GM12874 (cell line): ENCODE data around the gene MT1A.

ENCODE experiments used
- TF ChIP-seq, protein P1 (sequence below): IDR thresholded peaks from 2 replicates; pipeline ENCODE4 v1.5.1; 2011; ENCODE audit warnings: low read depth, mild to moderate bottlenecking, control low read depth, low read length, moderate library complexity; ENCODE audit not compliant: insufficient read depth

MT1A gene

DNA sequence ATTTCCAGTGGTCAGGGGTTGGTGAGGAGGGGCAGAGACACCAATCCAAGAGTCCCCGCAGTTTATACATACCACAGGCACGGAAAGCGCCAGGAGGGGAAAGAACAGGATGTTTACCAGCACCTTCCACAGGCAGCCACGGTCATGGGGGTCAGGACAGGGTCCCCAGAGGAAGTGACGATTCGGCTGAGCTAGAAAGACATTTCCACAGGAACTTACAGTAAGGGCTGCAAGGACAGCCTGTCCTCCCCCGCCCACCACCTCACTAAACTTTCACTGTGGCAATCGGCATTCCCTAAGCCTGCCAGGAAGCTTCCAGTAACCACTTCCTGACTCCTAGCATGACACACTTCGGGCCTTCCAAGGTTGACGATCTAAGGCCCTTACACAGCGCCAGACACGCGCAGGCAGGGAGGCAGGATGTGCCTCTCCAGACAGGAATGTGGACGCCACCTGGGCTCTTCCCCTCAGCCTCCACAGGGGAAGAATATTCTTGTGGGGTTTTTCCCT is 31.3 kb upstream of the MT1A start:
- TF ChIP-seq, protein P1, sequence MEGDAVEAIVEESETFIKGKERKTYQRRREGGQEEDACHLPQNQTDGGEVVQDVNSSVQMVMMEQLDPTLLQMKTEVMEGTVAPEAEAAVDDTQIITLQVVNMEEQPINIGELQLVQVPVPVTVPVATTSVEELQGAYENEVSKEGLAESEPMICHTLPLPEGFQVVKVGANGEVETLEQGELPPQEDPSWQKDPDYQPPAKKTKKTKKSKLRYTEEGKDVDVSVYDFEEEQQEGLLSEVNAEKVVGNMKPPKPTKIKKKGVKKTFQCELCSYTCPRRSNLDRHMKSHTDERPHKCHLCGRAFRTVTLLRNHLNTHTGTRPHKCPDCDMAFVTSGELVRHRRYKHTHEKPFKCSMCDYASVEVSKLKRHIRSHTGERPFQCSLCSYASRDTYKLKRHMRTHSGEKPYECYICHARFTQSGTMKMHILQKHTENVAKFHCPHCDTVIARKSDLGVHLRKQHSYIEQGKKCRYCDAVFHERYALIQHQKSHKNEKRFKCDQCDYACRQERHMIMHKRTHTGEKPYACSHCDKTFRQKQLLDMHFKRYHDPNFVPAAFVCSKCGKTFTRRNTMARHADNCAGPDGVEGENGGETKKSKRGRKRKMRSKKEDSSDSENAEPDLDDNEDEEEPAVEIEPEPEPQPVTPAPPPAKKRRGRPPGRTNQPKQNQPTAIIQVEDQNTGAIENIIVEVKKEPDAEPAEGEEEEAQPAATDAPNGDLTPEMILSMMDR, result no peak

DNA sequence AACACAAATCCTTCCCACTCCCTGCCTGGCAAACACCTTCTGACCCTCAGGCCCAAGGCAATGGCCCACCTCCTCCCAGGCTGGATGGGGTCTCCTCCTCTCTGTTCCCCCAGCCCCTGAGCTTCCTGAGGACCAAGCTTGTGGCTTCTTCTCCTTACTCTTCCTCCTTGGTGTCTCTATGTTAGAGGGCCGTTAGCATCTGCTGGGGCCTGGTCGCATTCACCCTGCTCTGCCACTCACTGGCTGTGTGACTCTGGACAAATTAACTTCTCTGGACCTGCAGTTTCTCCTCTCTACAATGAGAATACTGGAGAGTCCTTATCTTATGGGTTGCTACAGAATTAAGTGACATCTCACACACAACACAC is 30.8 kb upstream of the MT1A start:
- TF ChIP-seq, protein P1, result no peak

DNA sequence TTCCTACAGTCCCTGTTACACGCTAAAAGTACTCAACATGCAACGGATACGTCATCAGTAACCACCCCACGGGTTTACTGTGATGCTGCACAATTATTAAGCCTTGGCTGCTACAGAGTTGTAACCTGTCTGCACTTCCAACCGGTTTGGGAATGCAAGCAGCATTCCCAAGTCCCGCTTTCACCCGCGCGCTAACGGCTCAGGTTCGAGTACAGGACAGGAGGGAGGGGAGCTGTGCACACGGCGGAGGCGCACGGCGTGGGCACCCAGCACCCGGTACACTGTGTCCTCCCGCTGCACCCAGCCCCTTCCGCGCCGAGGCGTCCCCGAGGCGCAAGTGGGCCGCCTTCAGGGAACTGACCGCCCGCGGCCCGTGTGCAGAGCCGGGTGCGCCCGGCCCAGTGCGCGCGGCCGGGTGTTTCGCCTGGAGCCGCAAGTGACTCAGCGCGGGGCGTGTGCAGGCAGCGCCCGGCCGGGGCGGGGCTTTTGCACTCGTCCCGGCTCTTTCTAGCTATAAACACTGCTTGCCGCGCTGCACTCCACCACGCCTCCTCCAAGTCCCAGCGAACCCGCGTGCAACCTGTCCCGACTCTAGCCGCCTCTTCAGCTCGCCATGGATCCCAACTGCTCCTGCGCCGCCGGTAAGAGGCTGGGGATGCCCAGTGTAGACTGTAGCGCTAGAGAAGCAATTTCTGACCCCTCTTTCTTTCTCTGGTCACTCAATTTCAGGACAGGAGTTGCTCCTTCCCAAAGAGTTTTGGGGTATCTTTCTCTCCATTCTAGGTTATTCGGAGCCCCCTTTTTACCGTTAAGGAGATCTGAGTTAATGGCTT is 30.2 kb upstream of the MT1A start, which contains the start of gene MT2A:
TSS of gene MT2A (plus strand) at position 542 of the 833 bp plus-strand sequence. CDS start at position 614, 72 bp downstream.
- TF ChIP-seq, protein P1, result no peak

DNA sequence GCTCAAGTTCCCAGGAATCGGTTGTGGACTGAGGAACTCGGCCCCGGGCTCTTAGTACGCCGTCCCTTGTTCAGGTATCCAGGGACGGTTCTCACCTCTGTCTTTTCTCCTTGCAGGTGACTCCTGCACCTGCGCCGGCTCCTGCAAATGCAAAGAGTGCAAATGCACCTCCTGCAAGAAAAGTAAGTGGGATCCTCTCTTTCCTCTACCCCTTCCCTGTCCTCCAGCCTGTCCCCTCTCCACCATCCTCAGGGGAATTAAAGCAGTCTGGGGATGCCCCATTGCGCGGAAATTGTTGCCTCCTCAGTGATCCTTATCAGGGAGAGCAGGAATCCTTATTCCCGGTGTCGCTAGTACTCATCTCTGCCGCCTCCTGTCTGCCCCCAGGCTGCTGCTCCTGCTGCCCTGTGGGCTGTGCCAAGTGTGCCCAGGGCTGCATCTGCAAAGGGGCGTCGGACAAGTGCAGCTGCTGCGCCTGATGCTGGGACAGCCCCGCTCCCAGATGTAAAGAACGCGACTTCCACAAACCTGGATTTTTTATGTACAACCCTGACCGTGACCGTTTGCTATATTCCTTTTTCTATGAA is 29.5 kb upstream of the MT1A start:
- TF ChIP-seq, protein P1, result no peak

DNA sequence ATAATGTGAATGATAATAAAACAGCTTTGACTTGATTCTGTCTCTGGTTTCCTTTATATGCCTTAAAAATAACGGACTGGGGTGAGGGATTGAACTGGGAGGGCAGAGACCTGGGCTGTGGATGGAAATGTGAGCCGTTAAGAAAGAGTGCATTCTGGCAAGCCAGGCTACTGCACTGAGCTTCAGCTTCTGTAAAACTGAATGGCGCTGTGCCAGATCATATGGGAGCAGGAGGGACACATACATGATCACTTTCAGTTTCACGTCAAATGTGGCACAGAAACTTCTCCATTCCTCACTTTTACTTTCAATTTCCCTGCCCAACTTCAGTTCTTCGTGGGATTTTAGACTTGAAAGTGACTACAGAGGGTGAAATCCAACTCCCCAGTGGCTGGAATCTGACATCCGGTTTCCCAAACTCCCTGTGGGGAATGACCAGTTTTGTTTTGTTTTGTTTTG is 29.0 kb upstream of the MT1A start:
- TF ChIP-seq, protein P1, result no peak

DNA sequence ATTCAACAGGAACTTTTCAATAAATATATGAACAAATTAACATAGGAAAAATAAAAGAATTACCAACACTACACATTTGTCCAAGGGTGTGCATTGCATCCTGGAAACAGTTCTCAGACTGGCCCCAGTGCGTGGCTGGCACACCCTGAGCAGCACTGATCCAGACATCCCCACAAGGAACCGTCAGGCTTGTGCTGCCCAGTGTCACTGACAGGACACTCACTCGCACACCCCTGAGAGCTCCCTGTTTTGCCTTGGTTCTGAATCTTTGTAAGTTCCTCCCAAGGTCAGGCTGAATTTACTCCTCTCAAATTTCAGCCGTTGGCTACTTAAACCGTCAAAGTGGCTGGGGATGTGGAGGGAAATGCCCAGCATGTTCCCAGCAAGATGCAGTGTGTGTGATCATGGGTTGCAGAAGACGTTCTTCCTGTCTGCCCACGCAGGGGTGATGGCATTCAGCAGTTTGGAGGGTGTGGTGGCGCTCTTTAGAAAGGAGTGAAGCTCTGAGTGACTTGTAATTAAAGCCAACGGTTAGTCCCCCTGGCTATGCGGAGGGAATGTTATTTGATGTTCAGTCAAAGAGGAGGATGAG is 28.4 kb upstream of the MT1A start:
- TF ChIP-seq, protein P1, result no peak

DNA sequence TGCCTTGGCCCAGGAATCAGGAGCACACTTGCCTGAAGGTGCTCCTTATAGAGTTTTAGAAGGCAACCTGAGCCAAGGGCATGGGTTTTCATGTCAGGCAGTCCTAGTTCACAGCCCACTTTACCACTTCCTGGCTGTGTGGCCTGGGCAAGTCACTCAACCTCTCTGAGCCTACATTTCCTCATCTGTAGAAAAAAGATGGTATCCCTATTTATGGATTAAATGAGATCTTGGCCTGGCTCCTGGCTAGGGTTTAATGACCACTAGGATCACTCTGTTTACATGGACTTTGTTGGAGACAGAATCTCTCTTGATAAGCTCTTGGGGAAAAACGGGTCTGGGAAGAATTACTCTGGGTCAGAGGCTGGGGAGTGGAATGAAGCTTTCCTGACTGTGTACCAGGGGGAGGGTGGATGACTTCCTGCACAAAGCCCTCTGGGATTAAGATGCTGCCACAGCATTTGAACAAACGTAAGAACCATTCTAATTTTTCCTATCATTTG is 27.8 kb upstream of the MT1A start:
- TF ChIP-seq, protein P1, result no peak
